GM19463 (cell line): ENCODE measurements around the gene DPP6.

ENCODE experiments used
- ATAC-seq: cut with Tn5 transposase; IDR thresholded peaks from one replicate; pipeline ENCODE4 v1.9.1; 2021; ENCODE audit warnings: mild to moderate bottlenecking, moderate library complexity; ENCODE audit not compliant: unreplicated experiment

Gene DPP6

DNA sequence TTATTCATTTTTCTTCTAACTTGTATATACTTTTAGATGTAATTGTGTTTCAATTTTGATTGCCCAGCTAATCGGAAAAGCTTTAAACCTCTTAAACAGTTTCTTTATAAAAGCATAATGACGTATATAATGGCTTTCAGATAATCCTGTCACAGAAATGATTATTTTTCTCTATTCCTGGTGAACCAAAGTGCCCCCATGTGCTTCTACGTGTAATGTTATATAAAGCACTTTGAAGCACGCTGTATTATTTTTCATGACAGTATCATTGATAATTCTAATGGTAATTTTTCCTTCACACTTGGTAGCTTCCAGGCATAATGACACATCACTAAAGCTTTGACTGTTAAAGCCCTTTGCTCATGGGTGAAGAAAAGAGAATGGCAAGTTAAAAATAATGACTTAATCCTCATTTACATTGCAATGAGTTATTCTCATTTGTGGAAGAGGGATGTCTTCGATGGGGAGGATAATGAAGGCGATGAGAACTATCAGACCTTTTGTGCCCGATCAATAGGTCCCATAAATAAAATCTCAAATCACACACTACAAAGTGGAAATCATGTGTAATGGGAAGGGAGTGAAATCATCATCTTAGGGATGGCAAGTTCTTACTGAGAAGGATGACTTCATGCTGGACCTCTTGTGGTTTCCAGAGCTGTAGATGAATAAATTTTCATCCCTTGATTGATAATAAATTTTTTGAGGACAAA lies 460.1 kb downstream of the DPP6 start:
- no peak for ATAC-seq

DNA sequence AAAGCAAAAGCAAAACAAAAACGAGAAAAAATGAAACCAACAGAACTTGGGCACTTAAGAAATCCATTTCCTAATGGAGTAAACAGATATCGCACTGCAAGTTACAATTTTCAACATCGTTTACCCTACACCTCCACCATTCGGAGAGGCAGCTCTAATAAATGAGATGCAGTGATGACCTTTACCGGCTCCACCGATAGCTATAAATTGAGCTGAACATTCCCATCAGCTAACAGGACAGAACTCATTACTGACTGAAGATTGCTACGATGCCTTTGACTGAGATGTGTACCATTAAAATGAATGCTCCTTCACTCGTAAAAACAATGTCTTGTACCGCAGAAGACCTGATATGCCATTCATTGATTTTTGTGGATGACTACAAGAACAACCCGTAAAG lies 465.6 kb downstream of the DPP6 start:
- no peak for ATAC-seq

DNA sequence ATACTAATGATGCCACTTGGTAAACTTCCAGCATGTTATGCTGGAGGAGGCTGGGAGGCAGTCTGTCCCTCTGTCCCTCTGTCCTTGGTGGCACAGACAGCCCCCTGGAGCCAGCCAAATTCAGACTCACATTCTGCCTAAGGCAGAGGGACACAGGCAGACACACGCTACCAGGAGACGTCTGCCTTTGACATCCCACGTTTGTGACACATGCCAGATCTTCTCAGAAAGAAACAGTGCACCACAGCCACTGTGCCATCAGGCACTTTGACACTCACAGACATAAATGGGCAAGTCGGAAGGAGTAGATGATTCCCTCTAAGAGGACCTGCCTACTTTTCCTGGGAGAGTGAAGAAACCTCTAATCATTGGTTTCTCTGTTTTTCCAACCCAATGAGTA lies 467.0 kb downstream of the DPP6 start:
- no peak for ATAC-seq

DNA sequence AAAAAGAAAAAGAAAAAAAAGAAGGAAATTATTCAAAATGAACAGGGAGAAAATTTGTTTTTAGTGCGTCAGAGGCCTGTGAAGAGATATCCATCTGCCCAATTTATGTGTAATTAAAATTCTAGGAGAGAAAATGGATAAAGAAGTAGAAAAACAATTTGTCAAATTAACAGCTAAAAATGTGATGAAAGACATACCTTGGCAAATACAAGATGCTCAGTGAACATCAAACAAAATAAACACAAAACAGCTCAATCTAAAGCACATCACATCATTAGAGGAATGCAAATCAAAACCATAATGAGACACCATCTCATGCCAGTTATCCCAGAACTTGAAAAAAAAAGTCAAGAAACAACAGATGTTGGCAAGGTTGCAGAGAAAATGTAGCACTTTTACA lies 477.9 kb downstream of the DPP6 start:
- no peak for ATAC-seq

DNA sequence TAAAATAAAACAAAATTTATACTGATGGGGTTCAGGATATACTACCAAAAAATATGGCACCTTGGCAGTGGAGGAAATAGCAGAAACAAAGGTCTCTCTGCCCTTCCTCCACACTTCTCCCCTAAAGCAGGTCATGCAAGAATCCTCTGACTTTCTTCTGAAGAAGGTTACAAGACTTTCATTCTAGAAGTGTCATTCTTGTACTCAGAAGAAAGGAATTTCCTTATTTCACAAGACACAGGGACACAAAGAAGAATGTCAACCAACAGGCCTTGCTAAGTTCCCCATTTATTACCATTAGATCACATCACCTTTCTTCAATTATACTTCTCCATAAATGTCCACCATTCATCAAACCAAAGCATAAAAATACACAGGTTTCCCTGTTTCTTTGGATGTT lies 480.6 kb downstream of the DPP6 start:
- ATAC-seq: no peak

DNA sequence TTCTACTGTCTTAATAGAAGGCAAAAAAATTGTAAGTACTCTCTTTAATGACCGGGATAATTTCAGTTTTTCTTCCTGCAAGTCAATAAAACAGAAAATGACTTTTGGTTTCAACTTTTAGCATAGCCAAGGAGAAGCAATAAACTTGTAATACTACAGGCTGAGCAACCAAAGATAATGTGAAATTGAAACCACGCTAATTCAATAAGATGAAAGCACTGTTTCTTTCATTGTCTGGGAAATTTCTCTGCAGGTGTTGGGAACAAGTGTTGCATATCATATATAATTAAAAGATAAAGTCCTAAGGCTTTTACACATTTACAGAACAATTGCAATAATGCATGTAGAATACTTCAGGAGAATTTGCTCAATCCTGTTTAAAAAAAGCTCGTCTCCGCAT lies 488.4 kb downstream of the DPP6 start:
- ATAC-seq: no peak

DNA sequence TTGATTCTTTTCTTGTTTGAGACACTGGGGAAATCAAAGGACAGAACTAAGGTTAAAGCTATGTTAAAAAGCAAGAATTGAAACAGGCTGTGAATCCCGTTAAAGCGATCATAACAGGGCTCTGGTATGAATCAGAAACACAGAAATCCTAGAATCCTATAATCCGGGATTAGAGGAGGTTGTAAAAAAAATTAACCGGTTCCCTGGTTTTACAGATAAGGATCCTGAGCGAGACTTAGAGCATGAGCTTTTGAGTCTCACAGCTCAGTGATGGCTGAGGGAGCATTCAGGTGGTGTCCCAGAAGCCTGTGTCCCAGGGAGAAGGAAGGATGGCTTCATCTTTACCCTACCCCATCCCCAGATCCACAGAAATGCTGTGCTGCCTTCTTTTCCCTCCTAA lies 489.4 kb downstream of the DPP6 start:
- no peak for ATAC-seq

DNA sequence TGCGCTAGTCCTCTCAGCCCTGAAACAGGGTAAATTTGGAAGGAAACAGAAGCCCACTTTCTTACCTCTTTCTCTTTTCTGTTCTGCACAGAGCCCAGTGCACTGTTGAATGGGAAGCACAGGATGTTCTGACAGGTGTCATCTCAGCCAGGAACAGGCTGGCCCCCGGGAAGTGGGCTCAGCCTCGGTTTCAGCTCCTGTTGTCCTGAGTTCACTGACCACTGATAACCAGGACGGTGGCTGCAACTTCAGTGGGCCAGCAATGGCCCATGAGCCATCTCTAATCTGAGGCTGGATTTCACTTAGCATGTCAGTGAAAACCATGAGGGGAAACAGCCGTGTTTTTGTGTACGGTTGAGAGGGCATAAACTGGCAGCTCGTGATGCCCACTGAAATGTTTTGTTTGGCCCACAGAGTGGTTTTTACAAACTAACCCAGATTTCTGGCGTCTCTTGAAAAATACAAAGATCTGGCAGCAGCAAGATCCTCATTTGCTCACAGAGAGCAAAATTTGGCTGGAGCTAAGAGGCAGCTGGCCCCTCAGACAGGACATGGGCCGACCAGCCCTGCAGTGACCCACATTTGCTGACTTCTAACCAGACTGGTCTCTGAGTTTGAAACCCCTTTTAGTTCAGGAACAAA lies 494.9 kb downstream of the DPP6 start:
- no peak for ATAC-seq

DNA sequence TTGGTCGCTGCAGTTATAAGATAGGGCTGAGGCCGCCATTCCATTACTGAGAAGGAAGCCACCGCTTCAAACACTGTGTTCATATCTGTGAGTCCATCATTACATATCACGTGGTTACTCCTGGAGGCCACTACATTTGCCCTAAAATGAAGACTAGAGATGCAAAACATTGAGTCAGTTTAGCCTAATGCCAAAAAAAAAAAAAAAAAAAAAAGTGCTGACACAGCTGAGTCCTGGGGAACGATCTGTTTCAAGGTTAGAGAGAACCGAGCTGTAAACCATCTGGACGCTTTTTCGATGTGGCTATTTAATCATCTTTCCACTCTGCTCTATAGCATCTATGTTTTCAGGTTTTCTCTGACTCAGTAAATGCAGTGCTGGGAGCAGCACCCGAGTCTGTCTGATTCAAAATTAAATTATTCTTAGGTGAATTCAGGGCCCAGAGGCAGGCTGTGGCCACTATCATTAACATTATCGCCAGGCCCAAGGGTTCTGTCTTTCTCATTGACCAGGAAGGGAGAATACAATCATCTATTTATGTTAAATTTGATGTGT lies 501.6 kb downstream of the DPP6 start:
- no peak for ATAC-seq

DNA sequence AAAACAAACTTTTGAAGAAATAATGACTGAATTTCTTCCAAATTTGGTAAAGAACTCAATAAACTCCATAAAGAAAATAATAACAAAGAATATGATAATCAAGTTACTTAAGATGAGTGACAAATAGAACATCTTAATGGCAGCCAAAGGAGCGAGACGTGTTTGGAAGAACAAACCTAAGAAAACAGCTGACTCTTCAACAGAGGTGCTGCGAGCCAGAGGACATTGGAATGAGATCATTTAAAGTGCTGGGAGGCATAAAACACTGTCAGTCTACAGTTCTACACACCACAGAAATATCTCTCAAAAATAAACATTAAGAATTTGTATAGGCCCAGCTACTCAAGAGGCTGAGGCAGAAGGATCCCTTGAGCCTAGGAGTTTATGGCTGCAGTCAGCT lies 507.3 kb downstream of the DPP6 start:
- ATAC-seq: no peak

DNA sequence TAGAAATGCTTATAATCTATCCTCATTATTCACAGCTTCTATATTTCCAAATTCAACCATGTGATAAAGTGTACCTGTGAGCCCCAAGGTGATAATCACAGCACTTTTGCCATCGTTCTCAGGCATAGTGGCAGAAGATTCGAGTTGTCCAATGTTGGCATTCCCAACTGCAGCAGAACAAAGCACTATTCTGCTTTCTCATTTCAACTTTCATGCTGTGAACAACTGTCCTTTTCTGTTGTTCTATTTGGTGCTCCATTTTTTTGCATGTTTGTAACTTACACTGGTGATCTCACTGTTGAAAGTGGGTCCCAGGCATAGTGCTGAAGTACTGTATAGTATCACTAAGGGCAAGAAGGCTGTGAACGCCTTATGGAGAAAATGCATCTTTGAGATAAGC lies 512.5 kb downstream of the DPP6 start:
- no peak for ATAC-seq

DNA sequence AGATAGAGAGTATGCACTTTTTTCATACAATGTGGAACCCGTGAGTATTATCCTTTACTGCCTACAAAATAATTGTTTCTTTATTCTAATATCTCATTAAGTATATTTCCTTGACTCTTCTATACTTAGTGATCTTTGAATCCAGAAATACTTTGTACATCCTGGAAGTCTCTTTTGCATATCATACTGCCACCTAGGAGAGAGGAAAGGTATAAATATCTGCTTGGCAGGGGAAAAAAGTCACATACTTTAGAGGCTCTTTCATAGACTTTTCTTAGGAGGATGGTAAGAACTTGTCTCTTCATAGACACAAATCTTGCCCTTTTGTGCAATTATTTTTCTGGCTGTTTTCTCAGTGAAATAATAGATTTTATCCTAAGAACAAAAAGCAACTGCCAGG lies 514.7 kb downstream of the DPP6 start:
- ATAC-seq: no peak

DNA sequence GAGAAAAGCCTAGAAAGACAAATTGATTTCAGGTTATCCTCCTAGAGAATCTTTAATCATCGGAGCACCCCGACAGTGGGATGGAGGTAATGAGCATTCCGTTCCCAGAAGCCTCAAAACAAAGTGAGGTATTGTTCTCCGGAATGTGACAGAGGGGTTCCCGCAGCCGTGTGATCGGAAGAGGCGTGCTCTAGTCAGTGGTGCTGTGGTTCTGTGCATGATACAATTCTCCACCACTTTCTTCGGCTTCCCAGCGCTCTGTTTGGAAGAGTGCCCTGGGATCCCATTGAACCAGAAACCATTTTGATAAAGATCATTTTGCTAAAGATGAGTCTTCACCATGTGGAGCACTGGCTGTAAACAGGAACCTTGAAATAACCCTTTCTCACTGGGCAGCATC lies 516.1 kb downstream of the DPP6 start:
- ATAC-seq: no peak

DNA sequence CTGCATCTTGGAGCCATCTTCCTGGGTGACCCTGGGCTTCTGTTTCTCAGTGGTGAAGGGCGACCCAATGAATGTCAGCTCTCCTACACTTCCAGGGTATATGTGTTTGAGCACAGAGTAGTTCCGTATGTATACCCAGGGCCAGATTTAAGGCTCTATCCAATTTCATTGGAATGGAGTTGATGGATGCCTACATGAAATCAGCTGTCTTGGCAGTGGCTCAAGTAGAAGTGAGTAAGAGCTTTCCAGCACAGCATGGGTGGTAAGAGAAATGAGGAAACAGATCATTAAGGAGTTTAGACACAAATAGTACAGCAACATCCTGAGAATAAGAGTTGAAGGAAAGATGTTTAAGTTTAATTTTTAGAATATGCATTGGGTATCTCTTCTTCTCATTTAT lies 517.7 kb downstream of the DPP6 start:
- no peak for ATAC-seq

DNA sequence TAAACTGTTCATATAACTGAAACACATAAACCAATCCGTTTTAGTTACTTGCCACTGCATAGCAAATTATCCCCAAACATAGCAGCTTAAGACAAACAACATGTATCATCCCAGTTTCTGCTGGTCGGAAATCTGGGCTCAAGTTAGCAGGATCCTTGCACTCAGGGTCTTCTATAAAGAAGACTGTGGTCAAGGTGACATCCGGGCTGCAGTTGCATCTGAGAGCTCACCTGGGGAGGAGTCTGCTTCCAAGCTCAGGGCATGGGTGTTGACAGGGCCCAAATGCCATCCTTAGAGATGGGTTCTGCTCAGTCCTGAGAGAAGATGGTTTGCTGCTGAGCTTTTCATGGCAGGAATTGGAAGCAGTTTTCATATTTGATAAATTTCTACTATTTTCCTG lies 519.6 kb downstream of the DPP6 start:
- no peak for ATAC-seq

DNA sequence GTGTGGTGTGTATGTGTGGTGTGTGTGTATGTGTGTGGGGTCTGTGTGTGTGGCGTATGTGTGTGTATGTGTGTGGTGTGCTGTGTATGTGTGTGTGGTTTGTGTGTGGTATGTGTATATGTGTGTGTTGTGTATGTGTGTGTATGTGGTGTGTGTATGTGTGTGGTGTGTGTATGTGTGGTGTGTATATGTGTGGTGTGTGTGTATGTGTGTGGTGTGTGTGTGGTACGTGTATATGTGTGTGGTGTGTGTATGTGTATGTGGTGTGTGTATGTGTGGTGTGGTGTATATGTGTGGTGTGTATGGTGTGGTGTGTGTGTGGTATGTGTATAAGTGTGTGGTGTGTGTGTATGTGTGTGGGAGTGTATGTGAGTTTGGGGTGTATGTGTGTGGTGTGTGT lies 522.0 kb downstream of the DPP6 start:
- ATAC-seq: no peak

DNA sequence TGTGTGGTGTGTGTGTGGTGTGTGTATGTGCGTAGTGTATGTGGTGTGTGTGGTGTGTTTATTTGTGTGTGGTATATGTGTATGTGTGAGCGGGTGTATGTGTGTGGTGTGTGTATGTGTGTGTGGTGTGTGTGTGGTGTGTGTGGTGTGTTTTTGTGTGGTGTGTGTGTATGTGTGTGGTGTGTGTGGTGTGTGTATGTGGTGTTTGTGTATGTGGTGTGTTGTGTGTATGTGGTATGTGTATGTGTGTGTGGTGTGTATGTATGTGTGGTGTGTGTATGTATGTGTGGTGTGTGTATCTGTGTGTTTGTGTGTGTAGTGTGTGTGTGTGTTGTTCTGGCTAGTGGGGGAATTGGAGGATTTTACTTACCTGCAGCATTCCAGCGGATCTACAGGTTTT lies 523.3 kb downstream of the DPP6 start:
- no peak for ATAC-seq

DNA sequence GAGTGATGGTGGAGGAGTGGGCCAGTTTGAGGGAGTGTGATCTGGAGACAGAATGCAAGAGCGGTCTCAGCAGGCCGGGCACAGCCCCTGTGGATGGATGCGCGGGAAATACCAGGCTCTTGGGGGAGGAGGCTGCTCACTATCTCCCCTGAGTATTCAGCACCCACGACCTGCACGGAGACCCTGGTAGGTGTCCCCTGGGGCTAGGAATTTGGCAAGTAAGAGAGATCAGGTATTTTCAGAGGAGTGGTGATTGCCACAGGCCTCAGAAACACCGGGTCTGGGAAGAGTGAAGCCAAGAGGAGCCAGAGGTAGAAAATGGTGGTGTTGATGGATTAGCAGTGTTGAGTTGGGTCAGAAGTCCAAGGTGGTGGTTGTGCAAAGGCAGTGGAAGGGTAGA lies 524.4 kb downstream of the DPP6 start:
- ATAC-seq: no peak

DNA sequence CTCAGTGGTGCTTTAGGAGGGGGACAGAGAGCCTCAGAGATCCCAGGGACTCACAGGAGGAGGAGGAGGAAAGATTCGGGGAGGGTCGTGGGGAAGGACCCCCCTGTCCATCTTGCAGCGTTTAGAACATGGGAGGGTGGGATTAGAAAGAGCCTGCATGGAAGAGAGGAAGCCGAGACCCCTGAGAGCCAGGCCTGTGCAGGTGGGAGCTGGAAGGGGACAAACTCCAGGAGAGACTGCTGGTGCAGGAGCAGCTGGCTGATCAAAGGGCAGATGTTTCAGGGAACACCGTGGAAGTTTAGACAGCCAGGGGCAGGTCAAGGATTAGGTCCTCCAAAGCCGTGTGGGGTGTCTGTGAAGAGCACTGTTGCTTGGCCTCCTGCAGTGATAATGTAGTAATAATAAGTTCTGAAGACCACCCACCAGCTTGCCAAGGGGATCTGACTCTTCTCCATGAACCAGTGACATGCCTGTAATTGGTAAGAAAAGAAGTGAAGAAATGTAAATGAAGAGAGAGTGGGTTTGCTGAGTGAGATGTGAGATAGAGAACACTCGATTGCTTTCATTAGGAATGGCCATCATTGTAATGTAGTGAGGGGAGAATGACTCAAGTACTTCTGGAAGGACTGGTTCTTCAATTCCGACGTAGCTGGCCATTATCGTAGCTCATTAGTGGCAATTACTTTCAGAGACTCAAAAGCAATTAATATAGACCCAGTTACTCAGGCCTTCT lies 525.1 kb downstream of the DPP6 start:
- no peak for ATAC-seq

DNA sequence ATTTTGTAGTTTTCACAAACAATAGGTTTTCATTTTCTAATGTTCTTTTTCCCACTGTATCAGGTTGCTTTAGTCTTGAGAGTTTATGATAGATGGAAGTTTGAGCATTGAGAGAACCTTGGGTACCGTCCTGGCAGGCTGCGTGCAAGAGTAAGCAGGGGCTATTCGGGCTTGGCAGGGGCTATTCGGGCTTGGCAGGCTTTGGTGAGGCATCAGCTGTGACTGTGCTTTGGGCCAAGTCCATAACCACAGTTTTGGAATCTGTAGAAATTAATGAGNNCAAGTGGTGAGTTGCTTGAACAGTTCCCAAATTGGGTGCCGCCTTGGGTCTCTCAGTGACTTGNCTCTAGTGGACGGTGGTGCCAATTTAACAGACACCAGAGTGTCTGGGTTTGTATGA lies 526.1 kb downstream of the DPP6 start:
- ATAC-seq: no peak

DNA sequence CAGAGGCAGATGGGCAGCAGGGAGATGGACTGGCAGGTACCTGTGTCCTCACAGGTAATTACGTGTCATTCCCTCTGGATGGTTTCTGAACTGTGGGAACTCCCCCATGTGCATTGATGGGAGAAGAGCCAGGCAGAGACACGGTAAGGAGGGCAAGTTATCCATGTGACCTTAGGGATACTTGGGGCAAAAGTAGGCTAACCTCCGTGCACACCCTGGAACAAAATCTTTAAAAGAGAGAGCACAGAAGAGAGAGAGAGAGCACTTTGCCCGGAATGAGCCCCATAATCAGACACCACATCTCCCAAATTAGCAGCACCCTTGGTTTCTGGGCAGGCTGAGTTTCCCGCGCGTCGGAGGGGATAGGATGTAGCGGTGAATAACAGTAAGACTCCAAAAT lies 527.5 kb downstream of the DPP6 start:
- ATAC-seq: no peak

DNA sequence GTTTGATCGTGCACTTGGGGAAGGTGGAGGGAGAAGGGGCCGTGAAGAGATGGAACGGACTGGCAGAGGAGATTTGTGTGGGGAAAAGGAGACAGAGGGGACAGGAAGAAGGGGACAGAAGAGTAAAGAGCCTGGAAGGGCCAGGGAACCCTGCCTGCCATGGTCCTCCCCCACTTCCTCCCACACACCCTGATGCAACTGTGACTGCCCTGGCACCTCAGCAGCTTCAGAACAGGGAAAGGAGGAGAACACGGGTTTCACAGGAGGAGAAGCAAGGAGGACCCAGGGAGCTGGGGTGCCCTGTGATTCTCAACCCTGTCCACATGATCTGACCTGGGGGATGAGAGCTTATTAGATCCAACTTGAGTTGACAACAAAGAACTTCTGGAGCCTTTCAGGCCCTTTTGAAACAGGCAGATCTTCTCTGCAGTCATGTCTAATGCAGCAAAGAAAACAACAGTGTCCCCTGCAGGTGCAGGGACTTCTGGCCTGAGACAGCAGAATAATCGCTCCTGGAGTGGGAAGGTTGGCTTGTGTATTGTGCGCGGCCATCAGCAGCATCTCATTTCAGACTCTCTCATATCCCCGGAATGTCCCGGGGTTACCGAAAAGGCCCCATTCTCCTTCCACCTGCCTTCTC lies 529.2 kb downstream of the DPP6 start:
- ATAC-seq: no peak
